HG03039 (cell line): ENCODE results near the gene WRNIP1.

Source experiments
- ATAC-seq: cut with Tn5 transposase; IDR thresholded peaks from one replicate; pipeline ENCODE4 v1.9.1; 2021; ENCODE audit warnings: mild to moderate bottlenecking, moderate library complexity; ENCODE audit not compliant: unreplicated experiment

WRNIP1 gene

GRCh38 chr6:2803731-2804429 lies 38.7 kb downstream of the WRNIP1 start:
- ATAC-seq: no peak

GRCh38 chr6:2804516-2804915 lies 39.3 kb downstream of the WRNIP1 start:
- no peak for ATAC-seq

- ATAC-seq: no peak
Measured at GRCh38 chr6:2805031-2805430, 39.8 kb downstream of the WRNIP1 start.

- ATAC-seq: no peak
Measured at GRCh38 chr6:2806644-2807043, 41.5 kb downstream of the WRNIP1 start.

- ATAC-seq: no peak
Measured at GRCh38 chr6:2807342-2808090, 42.3 kb downstream of the WRNIP1 start.

- ATAC-seq: no peak
Measured at GRCh38 chr6:2809015-2809414, 43.8 kb downstream of the WRNIP1 start.

GRCh38 chr6:2810092-2810671 lies 45.0 kb downstream of the WRNIP1 start:
- no peak for ATAC-seq

GRCh38 chr6:2812695-2813094 lies 47.5 kb downstream of the WRNIP1 start:
- ATAC-seq: no peak

- no peak for ATAC-seq
Measured at GRCh38 chr6:2816158-2816557, 51.0 kb downstream of the WRNIP1 start.

- ATAC-seq: no peak
Measured at GRCh38 chr6:2817903-2818443, 52.8 kb downstream of the WRNIP1 start.

GRCh38 chr6:2818593-2818992 lies 53.4 kb downstream of the WRNIP1 start:
- ATAC-seq: no peak

- no peak for ATAC-seq
Measured at GRCh38 chr6:2819115-2819514, 53.9 kb downstream of the WRNIP1 start.

- no peak for ATAC-seq
Measured at GRCh38 chr6:2819978-2820377, 54.8 kb downstream of the WRNIP1 start.

- no peak for ATAC-seq
Measured at GRCh38 chr6:2820415-2820814, 55.2 kb downstream of the WRNIP1 start.

- no peak for ATAC-seq
Measured at GRCh38 chr6:2821554-2821953, 56.4 kb downstream of the WRNIP1 start.

GRCh38 chr6:2823104-2823850 lies 58.1 kb downstream of the WRNIP1 start:
- no peak for ATAC-seq

- no peak for ATAC-seq
Measured at GRCh38 chr6:2826131-2826530, 60.9 kb downstream of the WRNIP1 start.

GRCh38 chr6:2827142-2827541 lies 61.9 kb downstream of the WRNIP1 start:
- no peak for ATAC-seq

- no peak for ATAC-seq
Measured at GRCh38 chr6:2828629-2829028, 63.4 kb downstream of the WRNIP1 start.

GRCh38 chr6:2829253-2829652 lies 64.1 kb downstream of the WRNIP1 start:
- no peak for ATAC-seq

- no peak for ATAC-seq
Measured at GRCh38 chr6:2830183-2830582, 65.0 kb downstream of the WRNIP1 start.
